Gastrocnemius medialis (tissue), 4 donors: ENCODE data around the gene SLIRP. TPM values are rescaled to one million over a fixed set of nuclear protein-coding genes. Genes with fewer than 3 reads are reported as not detected.
"Not testable (repeated sequence)": the region's sequence is repeated elsewhere in the genome, so short reads cannot be mapped to it uniquely, and the experiment has no call there.

Source experiments
- ATAC-seq, 2 donors: fragments of 150-250 bp; one replicate each; pipeline ENCODE4 v1.9.1; 2016
- DNase-seq, 2 donors: peaks; one replicate each; pipeline ENCODE4 v3.0.0-alpha.2; 2019
- H3K27ac ChIP-seq, 4 donors: fragments of 200-600 bp; sonication (generic); 1 replicate in 1 of 4; 2 replicates in 3 of 4; pipeline ENCODE4 v1.5.1; 2016 to 2018; ENCODE audit warnings: mild to moderate bottlenecking in 2 of 4, moderate library complexity in 1 of 4
- H3K27me3 ChIP-seq, 3 donors: fragments of 200-600 bp; sonication (generic) in 2 of 3; 1 replicate in 1 of 3; 2 replicates in 2 of 3; pipeline versions ENCODE4 v1.5.1 to v1.6.0; 2016 to 2019; ENCODE audit warnings: mild to moderate bottlenecking in 1 of 3, moderate library complexity in 1 of 3
- H3K36me3 ChIP-seq, 2 donors: fragments of 200-600 bp; sonication (generic) in 1 of 2; one replicate each; pipeline ENCODE4 v1.5.1; 2017 to 2018
- H3K4me1 ChIP-seq, 2 donors: fragments of 200-600 bp; sonication (generic) in 1 of 2; one replicate each; pipeline ENCODE4 v1.5.1; 2016 to 2017; ENCODE audit warnings: mild to moderate bottlenecking in 2 of 2
- H3K4me3 ChIP-seq, 4 donors: fragments of 200-600 bp; sonication (generic) in 3 of 4; 1 replicate in 1 of 4; 2 replicates in 3 of 4; pipeline ENCODE4 v1.5.1; 2016 to 2019; ENCODE audit warnings: mild to moderate bottlenecking in 2 of 4
- H3K9me3 ChIP-seq, 3 donors: fragments of 200-600 bp; sonication (generic) in 2 of 3; 1 replicate in 1 of 3; 2 replicates in 2 of 3; pipeline ENCODE4 v1.5.1; 2016 to 2019
- POLR2A ChIP-seq, 2 donors: fragments of 450-650 bp; IDR thresholded peaks; one replicate each; pipeline ENCODE4 v1.6.1; 2017; ENCODE audit warnings: antibody characterized with exemption in 2 of 2, mild to moderate bottlenecking in 2 of 2, moderate library complexity in 2 of 2
- in situ Hi-C, 4 donors: fragments of 200-750 bp; cut with MboI; loops; one replicate each; pipeline versions ENCODE4 v1.15.0 to v1.8.0; 2017; ENCODE audit warnings: low sequenced_read_pairs in 4 of 4
- intact Hi-C: fragments of 100-400 bp; cut with DNase I; formaldehyde crosslinking; loops from one replicate; pipeline ENCODE4 v1.15.1; 2023; ENCODE audit warnings: low total_unique reads
- total RNA-seq, 4 donors: library from RNA; depleted of rRNA; stranded (reverse); fragments of >200 nt; gene quantifications; one replicate each; pipeline versions ENCODE4 v1.1.0 to v1.2.3, GENCODE V29; 2016
- TF ChIP-seq, protein P1 (sequence below), 5 experiments: fragments of 450-650 bp in 3 of 5; fragments of 200-600 bp in 2 of 5; sonication (generic) in 2 of 5; IDR thresholded peaks in 4 of 5; conservative IDR thresholded peaks in 1 of 5; 1 replicate in 4 of 5; 2 replicates in 1 of 5; pipeline ENCODE4 v1.5.1; 2016 to 2019; ENCODE audit warnings: antibody characterized with exemption in 5 of 5, mild to moderate bottlenecking in 3 of 5, moderate library complexity in 3 of 5

SLIRP gene
- 100 to 1,000 TPM; 293 to 550 (median 332) TPM for total RNA-seq

DNA sequence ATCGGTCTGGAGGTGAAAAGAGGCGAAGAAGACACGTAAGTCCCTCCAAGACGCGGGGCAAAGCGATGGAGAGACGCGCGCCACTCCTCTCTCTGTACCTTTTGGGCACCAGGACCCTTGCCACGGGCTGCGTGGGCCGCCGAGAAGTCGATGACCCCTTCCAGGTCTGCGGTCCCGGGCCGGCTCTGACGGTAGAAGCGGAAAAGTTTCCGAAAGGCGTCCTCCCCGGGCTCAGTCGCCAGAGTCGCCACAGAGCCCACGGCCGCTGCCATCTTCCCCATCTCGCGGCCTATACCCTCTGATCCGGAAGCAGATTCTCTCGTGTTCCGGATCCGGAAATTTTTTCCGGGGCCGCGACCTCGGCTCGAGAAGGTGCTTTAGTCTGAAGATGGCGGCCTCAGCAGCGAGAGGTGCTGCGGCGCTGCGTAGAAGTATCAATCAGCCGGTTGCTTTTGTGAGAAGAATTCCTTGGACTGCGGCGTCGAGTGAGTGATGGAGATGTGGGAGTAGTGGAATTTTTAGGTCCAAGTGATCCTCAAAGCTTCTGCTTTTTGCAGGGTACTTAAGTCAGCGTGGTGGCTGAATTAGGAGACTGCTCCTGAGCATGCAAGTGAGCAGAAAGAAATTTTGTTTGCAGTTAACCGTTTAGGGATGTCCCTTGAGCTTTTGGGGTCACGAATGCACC lies at the start of gene SLIRP, which contains the start of gene ALKBH1:
SLIRP (plus strand) TSS at position 380 of the 685 bp plus-strand sequence; CDS start at position 389, 9 bp downstream.
ALKBH1 (minus strand) TSS at position 300 of the 685 bp plus-strand sequence; CDS start at position 281, 19 bp downstream.
- ATAC-seq (peak; percentile 98), DNase-seq (peak; percentile 81)
- Histone ChIP-seq H3K36me3 (peaks cover 0 to 39% of the 10 kb centered on the region in 2 donors), H3K9me3 (no peaks in the 10 kb centered on the region), H3K27ac (peak within 1 kb of the TSS; percentile 74 to 87 (median 80)), H3K4me3 (peak within 1 kb of the TSS; percentile 81 to 97 (median 92)), H3K4me1 (peaks cover 31 to 34% of the 10 kb centered on the region in 2 donors), H3K27me3 (no peaks in the 10 kb centered on the region)
- intact Hi-C loops (loop anchor here (1.0 to 10.0 kb wide), 6 partner anchors 53 to 393 kb away; partner anchors contain the start of genes ADCK1, AHSA1, SNW1 and SPTLC2), in situ Hi-C loops (loop anchor here (10.0 to 25.0 kb wide), 2 partner anchors 246 to 253 kb away; partner anchors contain the start of genes AHSA1 (in 4 of the 4) and VIPAS39 (in 4 of the 4))
- peak; percentile 65 to 76 for TF ChIP-seq POLR2A (IDR thresholded peaks at IDR 0.05)
- TF ChIP-seq, protein P1, sequence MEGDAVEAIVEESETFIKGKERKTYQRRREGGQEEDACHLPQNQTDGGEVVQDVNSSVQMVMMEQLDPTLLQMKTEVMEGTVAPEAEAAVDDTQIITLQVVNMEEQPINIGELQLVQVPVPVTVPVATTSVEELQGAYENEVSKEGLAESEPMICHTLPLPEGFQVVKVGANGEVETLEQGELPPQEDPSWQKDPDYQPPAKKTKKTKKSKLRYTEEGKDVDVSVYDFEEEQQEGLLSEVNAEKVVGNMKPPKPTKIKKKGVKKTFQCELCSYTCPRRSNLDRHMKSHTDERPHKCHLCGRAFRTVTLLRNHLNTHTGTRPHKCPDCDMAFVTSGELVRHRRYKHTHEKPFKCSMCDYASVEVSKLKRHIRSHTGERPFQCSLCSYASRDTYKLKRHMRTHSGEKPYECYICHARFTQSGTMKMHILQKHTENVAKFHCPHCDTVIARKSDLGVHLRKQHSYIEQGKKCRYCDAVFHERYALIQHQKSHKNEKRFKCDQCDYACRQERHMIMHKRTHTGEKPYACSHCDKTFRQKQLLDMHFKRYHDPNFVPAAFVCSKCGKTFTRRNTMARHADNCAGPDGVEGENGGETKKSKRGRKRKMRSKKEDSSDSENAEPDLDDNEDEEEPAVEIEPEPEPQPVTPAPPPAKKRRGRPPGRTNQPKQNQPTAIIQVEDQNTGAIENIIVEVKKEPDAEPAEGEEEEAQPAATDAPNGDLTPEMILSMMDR (IDR thresholded peaks at IDR 0.05 in 4 of 5, conservative IDR thresholded peaks at IDR 0.05 in 1 of 5) = peak in 1 of 5 experiments; percentile 6

DNA sequence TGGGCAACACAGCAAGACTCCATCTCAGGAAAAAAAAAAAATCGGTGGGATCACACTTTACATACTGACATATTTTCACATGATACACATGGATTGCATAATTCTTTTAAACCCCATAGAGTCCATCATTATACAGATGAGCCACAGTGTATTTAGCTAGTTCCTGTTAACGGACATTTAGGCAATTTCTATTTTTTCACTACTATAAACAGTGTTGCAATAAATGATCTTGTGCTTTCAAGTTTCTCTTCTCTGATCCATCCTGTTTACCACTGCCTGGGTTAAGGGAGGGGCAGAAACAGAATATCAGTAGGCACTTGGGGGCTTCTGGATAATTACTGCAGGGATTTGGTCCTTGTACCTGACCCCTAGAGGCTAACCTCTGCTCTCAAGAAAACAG lies 48.1 kb upstream of the SLIRP start:
- Histone ChIP-seq H3K27ac (no peak overlapping the region), H3K36me3 (no peaks in the 10 kb centered on the region), H3K4me3 (no peak overlapping the region), H3K27me3 (no peaks in the 10 kb centered on the region), H3K4me1 (no peaks in the 10 kb centered on the region), H3K9me3 (no peaks in the 10 kb centered on the region)
- no peak for TF ChIP-seq POLR2A (IDR thresholded peaks at IDR 0.05)
- TF ChIP-seq, protein P1 (IDR thresholded peaks at IDR 0.05 in 4 of 5, conservative IDR thresholded peaks at IDR 0.05 in 1 of 5) = no peak
- intact Hi-C loops (no loop called here), in situ Hi-C loops (no loop called here)
- DNase-seq = no peak
- no peak for ATAC-seq

DNA sequence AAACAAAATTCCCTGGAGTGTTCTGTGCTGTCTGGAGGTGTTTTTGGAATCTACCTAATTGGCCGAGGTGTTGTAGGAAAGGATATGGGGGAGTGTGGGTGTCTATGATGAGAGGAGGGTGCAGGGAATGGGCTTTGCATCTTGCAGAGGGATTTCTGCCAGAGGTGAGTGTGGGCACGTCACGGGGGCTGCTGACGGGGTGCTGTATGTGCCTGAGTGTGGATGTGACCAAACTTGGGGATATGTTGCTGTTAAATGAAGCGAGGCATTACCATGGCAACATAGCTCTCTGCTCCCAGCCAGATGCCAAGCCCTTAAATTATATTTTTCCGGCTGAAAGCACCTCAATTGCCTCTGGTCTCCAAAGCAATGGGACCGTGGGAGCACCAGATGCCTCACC lies 47.1 kb upstream of the SLIRP start:
- in situ Hi-C loops = no loop called here
- intact Hi-C loops = no loop called here

DNA sequence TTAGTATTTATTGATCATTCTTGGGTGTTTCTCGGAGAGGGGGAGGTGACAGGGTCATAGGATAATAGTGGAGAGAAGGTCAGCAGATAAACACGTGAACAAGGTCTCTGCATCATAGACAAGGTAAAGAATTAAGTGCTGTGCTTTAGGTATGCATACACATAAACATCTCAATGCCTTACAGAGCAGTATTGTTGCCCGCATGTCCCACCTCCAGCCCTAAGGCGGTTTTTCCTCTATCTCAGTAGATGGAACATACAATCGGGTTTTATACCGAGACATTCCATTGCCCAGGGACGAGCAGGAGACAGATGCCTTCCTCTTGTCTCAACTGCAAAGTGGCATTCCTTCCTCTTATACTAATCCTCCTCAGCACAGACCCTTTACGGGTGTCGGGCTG lies 46.3 kb upstream of the SLIRP start:
- H3K27ac ChIP-seq, DNase-seq, ATAC-seq, H3K27me3 ChIP-seq, H3K4me3 ChIP-seq, H3K9me3 ChIP-seq, H3K36me3 ChIP-seq, intact Hi-C loops, in situ Hi-C loops, H3K4me1 ChIP-seq: not testable (repeated sequence)

More for the DNA sequence above, 47.1 kb upstream of the SLIRP start:
- Histone ChIP-seq H3K4me1 (no peaks in the 10 kb centered on the region), H3K36me3 (no peaks in the 10 kb centered on the region), H3K27me3 (no peaks in the 10 kb centered on the region), H3K4me3 (no peak overlapping the region), H3K9me3 (no peaks in the 10 kb centered on the region), H3K27ac (no peak overlapping the region)
- DNase-seq = no peak
- ATAC-seq = no peak
- TF ChIP-seq, protein P1 (IDR thresholded peaks at IDR 0.05 in 4 of 5, conservative IDR thresholded peaks at IDR 0.05 in 1 of 5) = no peak
- TF ChIP-seq POLR2A (IDR thresholded peaks at IDR 0.05) = no peak

DNA sequence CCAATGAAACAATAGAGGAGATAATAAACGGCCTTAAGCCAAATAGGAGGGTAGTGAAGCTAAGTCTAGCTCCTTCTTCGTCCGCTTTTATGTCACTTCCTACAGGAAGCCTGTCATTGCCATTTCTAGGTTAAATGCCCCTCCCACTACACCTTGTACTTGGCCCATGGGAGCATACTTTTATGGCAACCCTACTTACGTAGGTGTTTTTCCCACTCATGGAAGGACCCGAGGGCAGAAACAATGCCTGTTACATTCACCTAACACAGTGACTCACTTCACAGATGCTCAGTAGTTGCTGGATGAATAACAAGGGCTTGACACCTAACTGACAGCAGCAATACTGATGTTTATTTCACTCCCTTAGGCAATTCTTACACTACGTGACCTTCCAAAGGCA lies 44.6 kb upstream of the SLIRP start:
- H3K9me3 ChIP-seq = no peaks in the 10 kb centered on the region
- in situ Hi-C loops = no loop called here
- H3K27ac ChIP-seq = peak overlapping the region; percentile 59 to 71 (median 66)
- no peak overlapping the region for H3K4me3 ChIP-seq
- intact Hi-C loops = no loop called here
- H3K27me3 ChIP-seq = no peaks in the 10 kb centered on the region
- H3K4me1 ChIP-seq = no peaks in the 10 kb centered on the region
- no peak for DNase-seq
- TF ChIP-seq, protein P1 (IDR thresholded peaks at IDR 0.05 in 4 of 5, conservative IDR thresholded peaks at IDR 0.05 in 1 of 5) = no peak
- peak; percentile 14 to 44 for TF ChIP-seq POLR2A (IDR thresholded peaks at IDR 0.05)
- ATAC-seq = peak; percentile 65 to 76
- H3K36me3 ChIP-seq = no peaks in the 10 kb centered on the region
